DLD1 (cell line): ENCODE data around the gene SERPINB2.
"Not testable (repeated sequence)": the region's sequence is repeated elsewhere in the genome, so short reads cannot be mapped to it uniquely, and the experiment has no call there.

Experiments used
- in situ Hi-C: cut with HindIII; loops from 2 replicates; pipeline ENCODE4 v1.10.0; 2017; ENCODE audit warnings: low sequenced_read_pairs

Gene SERPINB2

GRCh38 chr18:63930773-63931354, 43.4 kb downstream of the SERPINB2 start:
- in situ Hi-C loops, result no loop called here

GRCh38 chr18:63936156-63936931, 48.8 kb downstream of the SERPINB2 start:
- in situ Hi-C loops, result no loop called here

DNA sequence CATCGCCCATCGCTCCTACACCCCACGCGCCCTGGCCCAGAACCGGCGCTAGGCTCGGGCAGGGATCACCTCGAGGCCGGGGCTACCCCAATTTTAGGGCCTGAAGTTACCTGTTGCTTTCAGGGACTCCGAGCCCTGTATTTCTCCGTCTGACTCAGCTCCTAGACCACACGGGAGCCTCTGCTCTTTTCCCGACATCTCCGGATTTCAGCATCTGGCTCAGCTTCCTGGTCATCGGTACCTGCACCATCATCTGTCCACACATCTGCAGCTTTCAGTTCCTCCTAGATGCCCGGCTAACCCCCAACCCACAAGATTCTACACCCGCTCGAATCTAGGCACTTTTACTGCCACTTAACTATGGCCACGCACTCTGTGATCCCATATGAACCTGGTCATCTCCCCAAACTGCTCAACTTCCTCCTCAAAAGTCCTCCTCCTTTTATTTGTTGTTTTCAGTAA, 49.5 kb downstream of the SERPINB2 start:
- in situ Hi-C loops, result no loop called here

- in situ Hi-C loops, result no loop called here
Measured at GRCh38 chr18:63940008-63940407, 52.5 kb downstream of the SERPINB2 start.

DNA sequence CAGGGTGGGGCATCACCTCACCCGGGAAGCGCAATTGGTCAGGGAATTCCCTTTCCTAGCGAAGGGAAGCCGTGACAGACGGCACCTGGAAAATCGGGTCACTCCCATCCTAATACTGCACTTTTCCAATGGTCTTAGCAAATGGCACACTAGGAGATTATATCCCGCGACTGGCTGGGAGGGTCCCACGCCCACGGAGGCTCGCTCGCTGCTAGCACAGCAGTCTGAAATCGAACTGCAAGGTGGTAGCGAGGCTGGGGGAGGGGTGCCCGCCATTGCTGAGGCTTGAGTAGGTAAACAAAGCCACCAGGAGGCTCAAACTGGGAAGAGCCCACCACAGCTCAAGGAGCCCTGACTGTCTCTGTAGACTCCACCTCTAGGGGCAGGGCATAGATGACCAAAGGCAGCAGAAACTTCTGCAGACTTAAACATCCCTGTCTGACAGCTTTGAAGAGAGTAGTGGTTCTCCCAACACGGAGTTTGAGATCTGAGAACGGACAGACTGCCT, 53.1 kb downstream of the SERPINB2 start:
- in situ Hi-C loops, result not testable (repeated sequence)

GRCh38 chr18:63947051-63947790, 59.7 kb downstream of the SERPINB2 start:
- in situ Hi-C loops, result no loop called here

DNA sequence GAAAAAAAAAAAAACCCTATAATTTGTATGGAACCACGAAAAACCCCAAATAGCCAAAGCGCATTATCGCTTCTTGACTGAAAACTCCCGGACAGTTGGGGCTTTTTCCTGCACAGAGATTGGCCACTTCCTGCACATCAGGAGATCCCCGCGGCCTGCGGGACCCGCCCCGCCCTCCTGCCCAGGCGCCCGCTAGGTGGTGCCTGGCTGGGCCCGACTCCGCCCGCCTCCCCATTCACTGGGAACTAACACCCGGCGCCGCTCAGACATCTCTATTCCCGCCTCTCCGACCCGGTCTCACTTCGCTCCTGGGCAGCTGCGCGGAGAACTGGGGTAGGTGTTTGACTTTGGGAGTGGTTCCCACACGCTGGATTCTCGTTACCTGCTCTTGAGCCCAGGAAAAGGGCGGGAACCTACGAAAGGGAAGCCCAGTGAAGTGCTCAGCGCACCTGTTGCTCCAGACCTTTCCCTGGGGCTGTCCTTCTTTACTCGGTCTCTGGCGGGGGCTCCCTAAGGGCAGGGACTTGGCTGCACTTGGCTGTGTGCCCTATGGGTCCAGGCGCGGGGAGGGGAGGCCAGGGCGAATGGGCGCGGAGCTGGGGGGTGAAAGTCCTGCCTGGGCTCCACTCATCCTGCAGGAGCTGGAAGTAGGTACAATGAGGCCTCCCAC, 61.7 kb downstream of the SERPINB2 start, which contains the start of gene HMSD:
HMSD (plus strand) TSS at position 234 of the 670 bp plus-strand sequence. CDS start 4,155 bp downstream, outside the sequence.
- in situ Hi-C loops, result no loop called here

DNA sequence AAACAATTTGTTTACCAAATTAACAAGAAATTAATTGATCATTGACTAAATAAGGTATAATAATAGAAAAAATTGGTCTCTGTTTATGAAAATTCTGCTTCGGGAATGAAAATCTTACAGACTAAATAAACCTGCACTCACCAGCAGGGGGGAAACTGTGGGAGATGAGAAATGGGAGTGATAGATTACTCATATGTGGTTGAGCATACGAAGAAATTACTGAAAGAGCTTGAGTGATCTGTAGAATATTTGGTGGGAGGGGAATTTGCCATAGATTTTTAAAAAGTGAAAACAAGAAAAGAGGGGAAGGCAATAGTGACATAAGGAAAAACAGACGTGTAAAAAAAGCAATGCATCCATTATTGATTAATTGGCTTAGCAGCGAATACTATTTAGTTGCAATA, 63.8 kb downstream of the SERPINB2 start:
- in situ Hi-C loops, result no loop called here
